Epithelial cell of prostate (primary cell): Measurements from ENCODE around the gene PLGRKT.
"Not testable (repeated sequence)": the region's sequence is repeated elsewhere in the genome, so short reads cannot be mapped to it uniquely, and the experiment has no call there.

ENCODE experiments used
- DNase-seq: peaks from one replicate; pipeline ENCODE4 v3.0.0-alpha.2; 2011; ENCODE audit warnings: low read depth, low spot score
- H3K27ac ChIP-seq: fragments of 450-650 bp; 2 replicates; pipeline ENCODE4 v1.5.1; 2017; ENCODE audit warnings: mild to moderate bottlenecking

Gene PLGRKT

GRCh38 chr9:5433841-5434810 is 3.6 kb downstream of the PLGRKT start:
- H3K27ac ChIP-seq, DNase-seq: not testable (repeated sequence)

- H3K27ac ChIP-seq, DNase-seq: not testable (repeated sequence)
Observed at GRCh38 chr9:5433328-5433727, 4.4 kb downstream of the PLGRKT start.

GRCh38 chr9:5432890-5433289 is 4.8 kb downstream of the PLGRKT start:
- DNase-seq: not testable (repeated sequence)

GRCh38 chr9:5430912-5431311 is 6.8 kb downstream of the PLGRKT start:
- H3K27ac ChIP-seq: no peak overlapping the region
- DNase-seq: no peak

More at GRCh38 chr9:5432890-5433289, 4.8 kb downstream of the PLGRKT start:
- H3K27ac ChIP-seq: not testable (repeated sequence)

- no peak overlapping the region for H3K27ac ChIP-seq
- no peak for DNase-seq
Observed at GRCh38 chr9:5429873-5430564, 7.7 kb downstream of the PLGRKT start.

- H3K27ac ChIP-seq: no peak overlapping the region
- no peak for DNase-seq
Observed at GRCh38 chr9:5428794-5429528, 8.8 kb downstream of the PLGRKT start.

- H3K27ac ChIP-seq: no peak overlapping the region
- DNase-seq: no peak
Observed at GRCh38 chr9:5428172-5428571, 9.6 kb downstream of the PLGRKT start.

GRCh38 chr9:5427005-5427404 is 10.7 kb downstream of the PLGRKT start:
- no peak overlapping the region for H3K27ac ChIP-seq
- no peak for DNase-seq

GRCh38 chr9:5425006-5425628 is 12.6 kb downstream of the PLGRKT start:
- H3K27ac ChIP-seq: no peak overlapping the region
- no peak for DNase-seq

GRCh38 chr9:5422276-5422675 is 15.4 kb downstream of the PLGRKT start:
- DNase-seq: no peak
- H3K27ac ChIP-seq: no peak overlapping the region

- no peak for DNase-seq
- H3K27ac ChIP-seq: no peak overlapping the region
Observed at GRCh38 chr9:5421163-5421562, 16.6 kb downstream of the PLGRKT start.

- no peak overlapping the region for H3K27ac ChIP-seq
- DNase-seq: no peak
Observed at GRCh38 chr9:5419987-5420386, 17.7 kb downstream of the PLGRKT start.

- no peak overlapping the region for H3K27ac ChIP-seq
- DNase-seq: no peak
Observed at GRCh38 chr9:5418481-5418880, 19.2 kb downstream of the PLGRKT start.

GRCh38 chr9:5416953-5417352 is 20.8 kb downstream of the PLGRKT start:
- H3K27ac ChIP-seq: no peak overlapping the region
- no peak for DNase-seq

- no peak for DNase-seq
- no peak overlapping the region for H3K27ac ChIP-seq
Observed at GRCh38 chr9:5408596-5408995, 29.1 kb downstream of the PLGRKT start.

GRCh38 chr9:5402217-5402616 is 35.5 kb downstream of the PLGRKT start:
- no peak for DNase-seq
- H3K27ac ChIP-seq: no peak overlapping the region

- not testable (repeated sequence) for DNase-seq, H3K27ac ChIP-seq
Observed at GRCh38 chr9:5397547-5397946, 40.2 kb downstream of the PLGRKT start.

GRCh38 chr9:5395428-5395827 is 42.3 kb downstream of the PLGRKT start:
- no peak for DNase-seq
- H3K27ac ChIP-seq: no peak overlapping the region

- not testable (repeated sequence) for H3K27ac ChIP-seq, DNase-seq
Observed at GRCh38 chr9:5393976-5394375, 43.7 kb downstream of the PLGRKT start.

- no peak overlapping the region for H3K27ac ChIP-seq
- DNase-seq: no peak
Observed at GRCh38 chr9:5393497-5393896, 44.2 kb downstream of the PLGRKT start.
